ENCODE results near the gene IVD. TPM values are rescaled to one million over a fixed set of nuclear protein-coding genes. Genes with fewer than 3 reads are reported as not detected.
A peak's percentile ranks its signal among the peaks of the same experiment; 100 is the strongest.

IVD gene
- total and polyA plus RNA-seq, 5 experiments from 2014 or later: 48.2 to 120 (median 77.7) TPM

DNA sequence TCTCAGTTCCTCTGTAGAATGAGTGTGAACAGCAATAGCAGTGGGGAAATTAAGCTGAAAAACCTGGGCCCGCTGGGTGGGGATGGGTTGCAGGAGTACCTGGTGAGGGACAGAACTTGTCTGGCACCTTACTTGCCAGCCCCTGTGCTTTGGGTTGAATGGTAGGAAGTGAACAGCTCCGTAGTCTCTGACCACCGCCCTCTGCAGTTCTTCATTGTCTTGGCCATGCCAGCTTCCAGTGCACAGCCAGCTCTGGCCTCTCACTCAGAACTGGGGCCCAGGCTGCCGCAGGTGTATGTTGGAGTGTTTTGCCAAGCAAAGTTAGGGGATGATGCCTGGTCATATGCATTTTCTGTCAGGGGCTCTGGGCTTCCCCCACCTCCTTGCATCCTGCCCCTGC is 51.1 kb downstream of the IVD start:
- no peaks in the 10 kb centered on the region for H3K9me3 Mint-ChIP-seq
- DNase-seq (no peak), ATAC-seq (no peak)
- H3K27ac Mint-ChIP-seq: peak overlapping the region; percentile 15 to 95 (median 82)
- H3K27me3 Mint-ChIP-seq: no peaks in the 10 kb centered on the region
- peaks cover 48 to 69% (median 60%) of the 10 kb centered on the region in 4 donors for H3K4me1 Mint-ChIP-seq
- POLR2A ChIA-PET: interaction anchor here (1.7 to 4.1 kb wide), 3 partner anchors 8 to 15 kb away, joined by 6 to 33 read pairs (median 11); partner anchors contain the start of genes BAHD1 and CHST14
- peaks cover 0 to 10% (median 0%) of the 10 kb centered on the region in 3 donors for H3K36me3 Mint-ChIP-seq
- peak overlapping the region in 8 of 10 donors; percentile 2 to 94 (median 29) for H3K4me3 Mint-ChIP-seq

GRCh38 chr15:40458495-40459371 is 53.1 kb downstream of the IVD start:
- peak overlapping the region in 1 of 10 donors; percentile 43 for H3K27ac Mint-ChIP-seq
- H3K27me3 Mint-ChIP-seq: no peaks in the 10 kb centered on the region
- POLR2A ChIA-PET: interaction anchor here (0.6 to 4.1 kb wide), 3 partner anchors 11 to 1085 kb away, joined by 7 to 33 read pairs (median 11); partner anchors contain the start of genes BAHD1, CHST14 and RPAP1
- no peak overlapping the region for H3K4me3 Mint-ChIP-seq
- H3K4me1 Mint-ChIP-seq: peaks cover 33 to 50% (median 40%) of the 10 kb centered on the region in 4 donors
- DNase-seq: no peak
- H3K36me3 Mint-ChIP-seq: peaks cover 0 to 22% (median 0%) of the 10 kb centered on the region in 3 donors
- H3K9me3 Mint-ChIP-seq: no peaks in the 10 kb centered on the region
- no peak for ATAC-seq

GRCh38 chr15:40459391-40460015 is 53.9 kb downstream of the IVD start:
- no peak overlapping the region for H3K27ac Mint-ChIP-seq
- POLR2A ChIA-PET: interaction anchor here (4.1 kb wide), 1 partner anchor 18 kb away, joined by 33 read pairs; the partner anchor contains the start of gene BAHD1
- no peak overlapping the region for H3K4me3 Mint-ChIP-seq
- H3K4me1 Mint-ChIP-seq: peaks cover 26 to 42% (median 32%) of the 10 kb centered on the region in 4 donors
- ATAC-seq (no peak), DNase-seq (no peak)
- no peaks in the 10 kb centered on the region for H3K27me3 Mint-ChIP-seq
- no peaks in the 10 kb centered on the region for H3K9me3 Mint-ChIP-seq
- H3K36me3 Mint-ChIP-seq: peaks cover 0 to 30% (median 0%) of the 10 kb centered on the region in 3 donors

- no peaks in the 10 kb centered on the region for H3K27me3 Mint-ChIP-seq
- peaks cover 20 to 33% (median 24%) of the 10 kb centered on the region in 4 donors for H3K4me1 Mint-ChIP-seq
- DNase-seq (no peak), ATAC-seq (no peak)
- peak overlapping the region in 1 of 10 donors; percentile 29 for H3K4me3 Mint-ChIP-seq
- POLR2A ChIA-PET: interaction anchor here (4.1 kb wide), 1 partner anchor 19 kb away, joined by 33 read pairs; the partner anchor contains the start of gene BAHD1
- H3K9me3 Mint-ChIP-seq: no peaks in the 10 kb centered on the region
- peaks cover 0 to 38% (median 2%) of the 10 kb centered on the region in 3 donors for H3K36me3 Mint-ChIP-seq
- H3K27ac Mint-ChIP-seq: peak overlapping the region in 4 of 10 donors; percentile 40 to 81 (median 72)
Measured at GRCh38 chr15:40460404-40460803, 54.8 kb downstream of the IVD start.

DNA sequence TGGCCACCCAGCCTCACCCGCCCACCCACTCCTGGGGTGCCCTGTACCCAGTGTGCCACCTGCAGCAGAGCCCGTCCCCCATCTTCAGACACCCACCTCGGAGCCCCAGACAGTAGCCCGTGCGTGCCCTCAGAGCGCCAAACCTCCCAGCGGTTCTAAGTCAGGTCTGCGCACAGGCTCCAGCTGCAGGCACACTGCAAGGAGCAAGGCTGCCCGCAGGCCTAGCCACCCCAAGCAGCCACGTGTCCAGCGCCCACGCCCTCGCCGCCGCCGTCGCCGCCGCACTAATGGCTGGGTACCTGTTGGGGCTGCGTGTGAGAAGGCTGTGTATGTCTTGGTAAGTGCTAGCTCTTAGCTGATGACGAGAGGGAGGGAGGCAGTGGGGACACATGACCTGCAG is 56.4 kb downstream of the IVD start:
- POLR2A ChIA-PET: interaction anchor here (1.8 kb wide), 1 partner anchor 21 kb away, joined by 7 read pairs; the partner anchor contains the start of gene BAHD1
- Mint-ChIP-seq H3K27ac (peak overlapping the region in 2 of 10 donors; percentile 3 to 80), H3K27me3 (no peaks in the 10 kb centered on the region), H3K36me3 (peaks cover 0 to 48% (median 7%) of the 10 kb centered on the region in 3 donors), H3K9me3 (no peaks in the 10 kb centered on the region), H3K4me3 (no peak overlapping the region), H3K4me1 (peaks cover 11 to 26% (median 17%) of the 10 kb centered on the region in 4 donors)
- no peak for ATAC-seq
- DNase-seq: no peak

- Mint-ChIP-seq H3K27me3 (no peaks in the 10 kb centered on the region), H3K4me1 (peaks cover 7 to 29% (median 13%) of the 10 kb centered on the region in 4 donors), H3K36me3 (peaks cover 0 to 50% (median 7%) of the 10 kb centered on the region in 3 donors), H3K4me3 (no peak overlapping the region), H3K27ac (no peak overlapping the region), H3K9me3 (no peaks in the 10 kb centered on the region)
- DNase-seq (no peak), ATAC-seq (no peak)
- POLR2A ChIA-PET: interaction anchor here (1.0 to 2.6 kb wide), 3 partner anchors 10 to 23 kb away, joined by 3 to 9 read pairs (median 7); partner anchors contain the start of gene BAHD1
Measured at GRCh38 chr15:40463279-40463678, 57.7 kb downstream of the IVD start.

- Mint-ChIP-seq H3K4me3 (no peak overlapping the region), H3K36me3 (peaks cover 0 to 50% (median 7%) of the 10 kb centered on the region in 3 donors), H3K4me1 (peaks cover 7 to 29% (median 13%) of the 10 kb centered on the region in 4 donors), H3K27me3 (no peaks in the 10 kb centered on the region), H3K9me3 (no peaks in the 10 kb centered on the region), H3K27ac (peak overlapping the region in 2 of 10 donors; percentile 66 to 72)
- POLR2A ChIA-PET: interaction anchor here (1.2 to 2.6 kb wide), 4 partner anchors 8 to 23 kb away, joined by 3 to 9 read pairs (median 6); partner anchors contain the start of gene BAHD1
- ATAC-seq: no peak
- DNase-seq: no peak
Measured at GRCh38 chr15:40463886-40464545, 58.4 kb downstream of the IVD start.

DNA sequence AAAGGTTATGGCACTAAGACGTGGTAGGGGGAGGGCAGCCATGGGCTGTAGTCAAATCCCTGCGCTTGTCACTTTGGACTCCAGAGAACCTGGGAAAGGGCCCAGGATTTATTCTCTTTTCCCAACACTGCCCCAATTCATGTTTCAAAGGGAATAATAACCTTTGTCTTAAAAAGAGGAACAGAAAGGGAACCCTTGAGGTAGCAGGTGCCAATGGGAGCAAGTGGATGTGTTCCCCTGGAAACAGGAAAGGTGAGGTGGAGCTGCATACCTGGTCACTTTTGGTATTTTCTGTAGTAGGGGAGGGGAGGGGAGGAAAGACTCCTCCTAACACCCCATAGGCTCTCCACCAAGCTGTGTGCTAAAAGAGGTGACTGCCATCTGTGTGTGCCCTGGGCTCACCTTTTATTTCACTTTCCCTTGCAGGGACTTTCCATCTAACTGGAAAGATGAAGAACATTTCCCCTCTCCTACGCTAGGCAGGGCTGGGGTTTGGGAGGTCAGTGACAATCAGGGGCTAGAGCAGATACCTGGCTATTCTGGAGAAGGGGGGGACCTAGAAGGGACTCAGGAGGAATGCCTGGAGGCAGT is 59.1 kb downstream of the IVD start:
- H3K9me3 Mint-ChIP-seq: no peaks in the 10 kb centered on the region
- DNase-seq (no peak), ATAC-seq (no peak)
- H3K36me3 Mint-ChIP-seq: peaks cover 0 to 45% (median 7%) of the 10 kb centered on the region in 3 donors
- H3K27ac Mint-ChIP-seq: peak overlapping the region in 4 of 10 donors; percentile 4 to 72 (median 56)
- H3K4me3 Mint-ChIP-seq: no peak overlapping the region
- no peaks in the 10 kb centered on the region for H3K27me3 Mint-ChIP-seq
- POLR2A ChIA-PET: interaction anchor here (1.2 to 2.6 kb wide), 3 partner anchors 8 to 14 kb away, joined by 3 to 9 read pairs (median 6); no protein-coding TSS in a partner anchor
- peaks cover 7 to 29% (median 13%) of the 10 kb centered on the region in 4 donors for H3K4me1 Mint-ChIP-seq

DNA sequence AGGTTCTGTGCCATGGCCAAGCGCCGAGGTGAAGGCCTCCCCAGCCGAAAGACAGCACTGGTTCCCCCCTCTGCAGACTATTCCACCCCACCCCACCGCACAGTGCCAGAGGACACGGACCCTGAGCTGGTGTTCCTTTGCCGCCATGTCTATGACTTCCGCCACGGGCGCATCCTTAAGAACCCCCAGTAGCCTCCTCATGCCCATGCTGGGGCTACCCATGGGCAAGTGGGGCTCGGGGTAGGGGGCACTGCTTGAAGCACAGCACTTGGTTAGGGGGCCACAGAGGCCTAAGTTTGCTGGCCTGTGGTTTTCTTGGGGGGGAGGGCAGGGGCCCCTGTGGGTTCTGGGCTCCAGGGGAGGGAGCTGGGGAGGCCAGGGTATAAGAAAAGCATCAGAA is 60.3 kb downstream of the IVD start:
- H3K9me3 Mint-ChIP-seq: no peaks in the 10 kb centered on the region
- no peaks in the 10 kb centered on the region for H3K27me3 Mint-ChIP-seq
- no peak overlapping the region for H3K4me3 Mint-ChIP-seq
- no peak for ATAC-seq
- peaks cover 0 to 41% (median 7%) of the 10 kb centered on the region in 3 donors for H3K36me3 Mint-ChIP-seq
- DNase-seq: no peak
- peak overlapping the region in 5 of 10 donors; percentile 28 to 71 (median 60) for H3K27ac Mint-ChIP-seq
- H3K4me1 Mint-ChIP-seq: peaks cover 7 to 23% (median 16%) of the 10 kb centered on the region in 4 donors
- POLR2A ChIA-PET: interaction anchor here (0.6 to 1.1 kb wide), 3 partner anchors 10 to 17 kb away, joined by 3 to 4 read pairs (median 3); no protein-coding TSS in a partner anchor

- Mint-ChIP-seq H3K4me1 (peaks cover 9 to 24% (median 16%) of the 10 kb centered on the region in 4 donors), H3K27ac (peak overlapping the region; percentile 46 to 91 (median 80)), H3K36me3 (peaks cover 0 to 41% (median 7%) of the 10 kb centered on the region in 3 donors), H3K27me3 (no peaks in the 10 kb centered on the region), H3K9me3 (no peaks in the 10 kb centered on the region), H3K4me3 (peak overlapping the region in 1 of 10 donors; percentile 34)
- POLR2A ChIA-PET: interaction anchor here (0.6 to 1.1 kb wide), 3 partner anchors 11 to 17 kb away, joined by 3 to 4 read pairs (median 3); no protein-coding TSS in a partner anchor
- ATAC-seq (no peak), DNase-seq (no peak)
Measured at GRCh38 chr15:40466426-40467260, 61.0 kb downstream of the IVD start.

DNA sequence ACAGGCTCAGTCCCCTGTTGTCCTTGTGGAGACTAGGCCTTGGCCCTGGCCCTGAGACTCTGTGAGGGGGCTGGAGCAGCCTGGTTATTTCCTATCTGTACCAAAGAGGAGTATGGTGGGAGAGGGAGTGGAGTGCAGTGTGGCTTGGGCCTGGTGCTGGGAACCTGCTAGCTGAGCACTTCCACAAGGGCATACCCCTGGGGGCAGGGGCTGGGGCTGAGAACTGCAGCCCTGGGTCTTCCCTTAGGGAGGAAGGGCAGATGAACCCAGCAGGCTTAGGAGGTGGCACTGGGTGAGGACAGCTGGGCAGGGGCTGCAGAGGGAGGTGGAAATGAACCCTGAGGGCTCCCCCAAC is 61.6 kb downstream of the IVD start:
- no peak for ATAC-seq
- Mint-ChIP-seq H3K36me3 (peaks cover 0 to 37% (median 7%) of the 10 kb centered on the region in 3 donors), H3K9me3 (no peaks in the 10 kb centered on the region), H3K27me3 (no peaks in the 10 kb centered on the region), H3K4me1 (peaks cover 12 to 30% (median 22%) of the 10 kb centered on the region in 4 donors), H3K4me3 (peak overlapping the region in 2 of 10 donors; percentile 10 to 34), H3K27ac (peak overlapping the region; percentile 52 to 92 (median 82))
- POLR2A ChIA-PET: interaction anchor here (1.0 kb wide), 1 partner anchor 23 kb away, joined by 3 read pairs; no protein-coding TSS in a partner anchor
- no peak for DNase-seq

Data from naive thymus-derived CD8-positive, alpha-beta T cell (primary cell).